ENCODE data around the gene ARAP1.

DNA sequence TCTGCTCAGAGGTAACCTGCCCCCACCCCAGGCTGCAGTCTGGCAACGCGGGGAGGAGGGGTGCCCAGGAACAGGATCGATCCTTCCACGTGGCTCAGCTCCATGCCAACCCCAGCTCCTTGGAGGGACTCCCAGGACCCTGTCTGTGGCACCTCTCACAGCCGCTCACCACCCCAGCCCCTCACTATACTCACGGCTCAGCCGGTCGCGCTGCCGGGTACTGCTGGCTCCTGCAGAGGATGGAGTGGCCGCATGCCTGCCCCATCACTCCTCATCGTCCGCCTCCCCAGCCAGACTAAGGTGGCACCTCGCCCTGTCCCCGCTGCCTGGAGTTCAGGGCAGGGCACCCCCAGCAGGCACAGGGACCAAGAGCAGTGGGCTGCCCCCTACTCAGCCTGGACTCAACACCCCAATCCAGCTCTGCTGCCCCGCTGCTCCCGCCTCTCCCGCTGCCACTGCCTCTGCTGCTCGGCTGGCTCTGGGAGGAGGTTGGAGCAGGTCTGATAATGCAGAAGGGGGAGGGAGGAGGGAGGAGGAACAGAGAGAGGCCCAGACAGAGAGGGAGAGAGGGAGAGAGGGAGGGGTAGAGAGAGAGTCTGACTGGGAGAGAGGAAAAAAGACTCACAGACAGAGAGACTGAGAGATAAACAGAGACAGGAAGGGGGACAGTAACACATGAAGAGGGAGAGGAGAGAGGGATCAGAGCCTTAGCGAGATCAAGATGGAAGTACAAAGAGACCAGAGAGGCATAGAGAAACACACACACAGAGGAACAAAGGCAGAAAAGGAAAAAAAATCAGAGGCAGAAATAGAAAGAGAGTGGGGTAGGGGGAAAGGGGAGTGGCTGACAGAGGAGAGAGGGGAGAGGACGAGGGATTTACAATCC is 78.0 kb downstream of the ARAP1 start, which contains the start of gene PDE2A:
- TF ChIP-seq, protein P1, sequence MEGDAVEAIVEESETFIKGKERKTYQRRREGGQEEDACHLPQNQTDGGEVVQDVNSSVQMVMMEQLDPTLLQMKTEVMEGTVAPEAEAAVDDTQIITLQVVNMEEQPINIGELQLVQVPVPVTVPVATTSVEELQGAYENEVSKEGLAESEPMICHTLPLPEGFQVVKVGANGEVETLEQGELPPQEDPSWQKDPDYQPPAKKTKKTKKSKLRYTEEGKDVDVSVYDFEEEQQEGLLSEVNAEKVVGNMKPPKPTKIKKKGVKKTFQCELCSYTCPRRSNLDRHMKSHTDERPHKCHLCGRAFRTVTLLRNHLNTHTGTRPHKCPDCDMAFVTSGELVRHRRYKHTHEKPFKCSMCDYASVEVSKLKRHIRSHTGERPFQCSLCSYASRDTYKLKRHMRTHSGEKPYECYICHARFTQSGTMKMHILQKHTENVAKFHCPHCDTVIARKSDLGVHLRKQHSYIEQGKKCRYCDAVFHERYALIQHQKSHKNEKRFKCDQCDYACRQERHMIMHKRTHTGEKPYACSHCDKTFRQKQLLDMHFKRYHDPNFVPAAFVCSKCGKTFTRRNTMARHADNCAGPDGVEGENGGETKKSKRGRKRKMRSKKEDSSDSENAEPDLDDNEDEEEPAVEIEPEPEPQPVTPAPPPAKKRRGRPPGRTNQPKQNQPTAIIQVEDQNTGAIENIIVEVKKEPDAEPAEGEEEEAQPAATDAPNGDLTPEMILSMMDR (IDR thresholded peaks at IDR 0.05) = no peak
- TF ChIP-seq POLR2A (IDR thresholded peaks at IDR 0.05) = no peak
- TF ChIP-seq POLR2AphosphoS5 (IDR thresholded peaks at IDR 0.05) = no peak
